Left ventricle myocardium inferior (tissue), 1 donor: ENCODE results near the gene RNF32. TPM values are rescaled to one million over a fixed set of nuclear protein-coding genes. Genes with fewer than 3 reads are reported as not detected.

Experiments
- DNase-seq: peaks from one replicate; pipeline ENCODE4 v3.0.0-alpha.2; 2020
- H3K27ac ChIP-seq: fragments of 200-600 bp; replicated peaks from 2 replicates; pipeline ENCODE4 v1.8.0; 2021
- H3K27me3 ChIP-seq: fragments of 200-600 bp; 2 replicates; pipeline ENCODE4 v1.8.0; 2021; ENCODE audit warnings: low read depth
- H3K36me3 ChIP-seq: fragments of 200-600 bp; 2 replicates; pipeline ENCODE4 v1.8.0; 2021
- H3K4me1 ChIP-seq: fragments of 200-600 bp; 2 replicates; pipeline ENCODE4 v1.8.0; 2021
- H3K4me3 ChIP-seq: fragments of 200-600 bp; 2 replicates; pipeline ENCODE4 v1.8.0; 2021; ENCODE audit warnings: mild to moderate bottlenecking, moderate library complexity
- H3K9me3 ChIP-seq: fragments of 200-600 bp; replicated peaks from 2 replicates; pipeline ENCODE4 v1.8.0; 2021
- CTCF ChIP-seq: fragments of 200-600 bp; IDR thresholded peaks from 2 replicates; pipeline ENCODE4 v1.8.0; 2021; ENCODE audit warnings: antibody characterized with exemption, mild to moderate bottlenecking, borderline replicate concordance
- intact Hi-C: fragments of 100-400 bp; cut with micrococcal nuclease; formaldehyde crosslinking; loops from one replicate; pipeline ENCODE4 v1.11.0; 2022
- total RNA-seq: library from RNA; stranded (reverse); fragmentation: NEBNext Ultra II Directional; extraction: Animal tissue kit (Norgen Biotek cat#: 25700); gene quantifications from one replicate; pipeline ENCODE4 v1.2.1, GENCODE V29; 2021
- donor health status: DM: no; HTN: yes; CAD: no; lungs with severe emphysema.

Gene RNF32
- total RNA-seq, 1 donor from 2014 or later = not detected

- intact Hi-C loops = no loop called here
- Histone ChIP-seq H3K4me3 (no peak overlapping the region), H3K9me3 (peaks cover 6% of the 10 kb centered on the region), H3K4me1 (peaks cover 2% of the 10 kb centered on the region), H3K27me3 (peaks cover 36% of the 10 kb centered on the region), H3K36me3 (no peaks in the 10 kb centered on the region), H3K27ac (no peak overlapping the region)
- no peak for TF ChIP-seq CTCF
- no peak for DNase-seq
Observed at GRCh38 chr7:156602283-156602682, 38.3 kb upstream of the RNF32 start.

GRCh38 chr7:156603011-156603410 lies 37.6 kb upstream of the RNF32 start:
- no peak overlapping the region for H3K27ac ChIP-seq
- TF ChIP-seq CTCF = no peak
- H3K4me3 ChIP-seq = no peak overlapping the region
- H3K4me1 ChIP-seq = peaks cover 9% of the 10 kb centered on the region
- H3K9me3 ChIP-seq = peaks cover 5% of the 10 kb centered on the region
- DNase-seq = no peak
- intact Hi-C loops = no loop called here
- H3K27me3 ChIP-seq = peaks cover 43% of the 10 kb centered on the region
- H3K36me3 ChIP-seq = no peaks in the 10 kb centered on the region

- peaks cover 45% of the 10 kb centered on the region for H3K27me3 ChIP-seq
- H3K36me3 ChIP-seq = no peaks in the 10 kb centered on the region
- peaks cover 13% of the 10 kb centered on the region for H3K4me1 ChIP-seq
- TF ChIP-seq CTCF = no peak
- no peaks in the 10 kb centered on the region for H3K9me3 ChIP-seq
- H3K4me3 ChIP-seq = no peak overlapping the region
- intact Hi-C loops = no loop called here
- DNase-seq = no peak
- no peak overlapping the region for H3K27ac ChIP-seq
Observed at GRCh38 chr7:156603629-156604028, 36.9 kb upstream of the RNF32 start.

GRCh38 chr7:156604311-156604710 lies 36.3 kb upstream of the RNF32 start:
- Histone ChIP-seq H3K27me3 (peaks cover 45% of the 10 kb centered on the region), H3K4me3 (no peak overlapping the region), H3K27ac (no peak overlapping the region), H3K9me3 (no peaks in the 10 kb centered on the region), H3K36me3 (no peaks in the 10 kb centered on the region), H3K4me1 (peaks cover 20% of the 10 kb centered on the region)
- TF ChIP-seq CTCF = no peak
- intact Hi-C loops = no loop called here
- DNase-seq = no peak

GRCh38 chr7:156604836-156605695 lies 35.5 kb upstream of the RNF32 start:
- Histone ChIP-seq H3K4me1 (peaks cover 21% of the 10 kb centered on the region), H3K36me3 (no peaks in the 10 kb centered on the region), H3K27me3 (peaks cover 45% of the 10 kb centered on the region), H3K4me3 (no peak overlapping the region), H3K9me3 (no peaks in the 10 kb centered on the region), H3K27ac (no peak overlapping the region)
- intact Hi-C loops = no loop called here
- DNase-seq = no peak
- TF ChIP-seq CTCF = no peak
